ENCODE results near the gene BCLAF1. TPM values are rescaled to one million over a fixed set of nuclear protein-coding genes. Genes with fewer than 3 reads are reported as not detected.

The BCLAF1 gene
- total and polyA plus RNA-seq, 9 of the 15 experiments (the other 6 are each of a cell fraction or from before 2014, with no cell fraction given), result 65.4 to 286 (median 165) TPM

DNA sequence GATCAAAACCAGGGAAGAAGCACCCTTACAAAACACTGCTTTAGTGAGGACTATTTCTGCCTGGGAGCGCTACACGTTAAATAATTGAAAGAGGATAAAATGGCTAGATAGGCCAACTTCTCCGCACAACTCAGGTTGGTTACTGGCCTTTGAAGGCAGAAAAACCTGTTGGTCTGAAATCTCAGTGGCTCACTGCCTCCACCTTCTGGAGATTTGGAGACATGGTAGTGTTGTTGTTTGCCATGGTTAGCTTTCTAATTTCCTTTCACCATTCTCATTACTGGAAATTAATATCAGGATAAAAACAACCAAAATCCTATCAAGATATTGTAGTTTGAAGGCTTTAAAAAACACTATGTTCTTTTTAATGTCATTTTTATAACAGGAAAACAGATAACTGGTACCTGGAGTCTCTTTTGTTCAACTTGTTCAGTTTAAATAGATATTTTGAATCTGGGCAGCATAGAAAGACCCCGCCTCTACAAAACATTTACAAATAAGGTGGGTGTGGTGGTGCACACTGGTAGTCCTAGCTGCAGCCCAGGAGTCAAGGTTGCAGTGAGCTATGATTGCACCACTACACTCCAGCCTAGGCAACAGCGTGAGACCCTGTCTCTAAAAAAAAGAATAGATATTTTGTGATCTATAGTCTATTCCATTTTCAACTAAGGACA lies 27.5 kb upstream of the BCLAF1 start (continued):
- TF ChIP-seq ZNF124 (CRISPR knock-in tag; IDR thresholded peaks at IDR 0.05) (no peak), ZC3H8 (IDR thresholded peaks at IDR 0.05) (no peak), ZNF561 (CRISPR knock-in tag; conservative IDR thresholded peaks at IDR 0.05) (no peak), HDAC8 (tag; IDR thresholded peaks at IDR 0.05) (no peak), TCF3 (CRISPR knock-in tag; IDR thresholded peaks at IDR 0.05) (no peak), ARID2 (IDR thresholded peaks at IDR 0.05) (0 out of 2 replicates have a peak, but pooled peaks have one; percentile 34), LCOR (CRISPR knock-in tag; IDR thresholded peaks at IDR 0.05) (no peak), NFIX (CRISPR knock-in tag; IDR thresholded peaks at IDR 0.05; ENCODE audit: low read depth) (no peak), HLTF (IDR thresholded peaks at IDR 0.05) (0 out of 2 replicates have a peak, but pooled peaks have one; percentile 37), SP2 (IDR thresholded peaks at IDR 0.05; ENCODE audit: extremely low read depth, low read depth, low read length, poor library complexity, severe bottlenecking) (no peak), JUN (IDR thresholded peaks at IDR 0.05; ENCODE audit: borderline replicate concordance, low read depth, low read length) (no peak), JUN (CRISPR knock-in tag; IDR thresholded peaks at IDR 0.05; ENCODE audit: borderline replicate concordance) (no peak), NEUROD1 (IDR thresholded peaks at IDR 0.05; ENCODE audit: borderline replicate concordance, low read depth, low read length, partially characterized antibody) (no peak), HCFC1 (IDR thresholded peaks at IDR 0.05; ENCODE audit: low read depth, low read length) (no peak)
- TF ChIP-seq, protein P1, sequence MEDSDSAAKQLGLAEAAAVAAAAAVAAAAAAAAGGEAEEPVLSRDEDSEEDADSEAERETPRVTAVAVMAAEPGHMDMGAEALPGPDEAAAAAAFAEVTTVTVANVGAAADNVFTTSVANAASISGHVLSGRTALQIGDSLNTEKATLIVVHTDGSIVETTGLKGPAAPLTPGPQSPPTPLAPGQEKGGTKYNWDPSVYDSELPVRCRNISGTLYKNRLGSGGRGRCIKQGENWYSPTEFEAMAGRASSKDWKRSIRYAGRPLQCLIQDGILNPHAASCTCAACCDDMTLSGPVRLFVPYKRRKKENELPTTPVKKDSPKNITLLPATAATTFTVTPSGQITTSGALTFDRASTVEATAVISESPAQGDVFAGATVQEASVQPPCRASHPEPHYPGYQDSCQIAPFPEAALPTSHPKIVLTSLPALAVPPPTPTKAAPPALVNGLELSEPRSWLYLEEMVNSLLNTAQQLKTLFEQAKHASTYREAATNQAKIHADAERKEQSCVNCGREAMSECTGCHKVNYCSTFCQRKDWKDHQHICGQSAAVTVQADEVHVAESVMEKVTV (CRISPR knock-in tag; IDR thresholded peaks at IDR 0.05), result peak; percentile 74
- TF ChIP-seq, protein P2, sequence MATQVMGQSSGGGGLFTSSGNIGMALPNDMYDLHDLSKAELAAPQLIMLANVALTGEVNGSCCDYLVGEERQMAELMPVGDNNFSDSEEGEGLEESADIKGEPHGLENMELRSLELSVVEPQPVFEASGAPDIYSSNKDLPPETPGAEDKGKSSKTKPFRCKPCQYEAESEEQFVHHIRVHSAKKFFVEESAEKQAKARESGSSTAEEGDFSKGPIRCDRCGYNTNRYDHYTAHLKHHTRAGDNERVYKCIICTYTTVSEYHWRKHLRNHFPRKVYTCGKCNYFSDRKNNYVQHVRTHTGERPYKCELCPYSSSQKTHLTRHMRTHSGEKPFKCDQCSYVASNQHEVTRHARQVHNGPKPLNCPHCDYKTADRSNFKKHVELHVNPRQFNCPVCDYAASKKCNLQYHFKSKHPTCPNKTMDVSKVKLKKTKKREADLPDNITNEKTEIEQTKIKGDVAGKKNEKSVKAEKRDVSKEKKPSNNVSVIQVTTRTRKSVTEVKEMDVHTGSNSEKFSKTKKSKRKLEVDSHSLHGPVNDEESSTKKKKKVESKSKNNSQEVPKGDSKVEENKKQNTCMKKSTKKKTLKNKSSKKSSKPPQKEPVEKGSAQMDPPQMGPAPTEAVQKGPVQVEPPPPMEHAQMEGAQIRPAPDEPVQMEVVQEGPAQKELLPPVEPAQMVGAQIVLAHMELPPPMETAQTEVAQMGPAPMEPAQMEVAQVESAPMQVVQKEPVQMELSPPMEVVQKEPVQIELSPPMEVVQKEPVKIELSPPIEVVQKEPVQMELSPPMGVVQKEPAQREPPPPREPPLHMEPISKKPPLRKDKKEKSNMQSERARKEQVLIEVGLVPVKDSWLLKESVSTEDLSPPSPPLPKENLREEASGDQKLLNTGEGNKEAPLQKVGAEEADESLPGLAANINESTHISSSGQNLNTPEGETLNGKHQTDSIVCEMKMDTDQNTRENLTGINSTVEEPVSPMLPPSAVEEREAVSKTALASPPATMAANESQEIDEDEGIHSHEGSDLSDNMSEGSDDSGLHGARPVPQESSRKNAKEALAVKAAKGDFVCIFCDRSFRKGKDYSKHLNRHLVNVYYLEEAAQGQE (IDR thresholded peaks at IDR 0.05; ENCODE audit: borderline replicate concordance), result peak; percentile 80
- TF ChIP-seq, protein P2 (CRISPR knock-in tag; IDR thresholded peaks at IDR 0.05; ENCODE audit: low read depth), result no peak
